MCF 10A (cell line): Measurements from ENCODE around the gene CASP10. TPM values are rescaled to one million over a fixed set of nuclear protein-coding genes. Genes with fewer than 3 reads are reported as not detected.

Experiments
- BruUV-seq: library from RNA; stranded (reverse); fragments of 400-500 nt; replicated peaks from 2 replicates; lab custom pipeline; 2021; lab: Mats Ljungman, UMichigan
- CTCF ChIA-PET: fragments of 300-600 bp; sonication (Branson Sonifier 250); formaldehyde crosslinking; extraction: SDS; loops from one replicate; lab custom pipeline; 2021; ENCODE audit warnings: antibody characterized with exemption, inconsistent platforms; lab: Yijun Ruan, JAX
- POLR2A ChIA-PET: fragments of 300-600, 350-650 bp; sonication (Branson Sonifier 250); formaldehyde crosslinking; extraction: SDS; loops from one replicate; lab custom pipeline; 2020; ENCODE audit warnings: antibody characterized with exemption, inconsistent platforms; lab: Yijun Ruan, JAX
- DNase-seq: peaks from one replicate; pipeline ENCODE4 v3.0.0-alpha.2; 2018; ENCODE audit not compliant: unreplicated experiment
- H3K27ac Mint-ChIP-seq: one replicate; pipeline ENCODE4 v1.8.0; 2022; ENCODE audit warnings: mild to moderate bottlenecking, low read depth, mixed read lengths; ENCODE audit not compliant: unreplicated experiment
- H3K27me3 Mint-ChIP-seq: one replicate; pipeline ENCODE4 v1.8.0; 2022; ENCODE audit warnings: mixed read lengths; ENCODE audit not compliant: insufficient read depth, unreplicated experiment
- H3K36me3 Mint-ChIP-seq: one replicate; pipeline ENCODE4 v1.8.0; 2022; ENCODE audit warnings: mild to moderate bottlenecking, moderate library complexity, mixed read lengths; ENCODE audit not compliant: insufficient read depth, unreplicated experiment
- H3K4me1 Mint-ChIP-seq: one replicate; pipeline ENCODE4 v1.8.0; 2022; ENCODE audit warnings: mixed read lengths; ENCODE audit not compliant: insufficient read depth, unreplicated experiment
- H3K4me3 Mint-ChIP-seq: one replicate; pipeline ENCODE4 v1.8.0; 2022; ENCODE audit warnings: mild to moderate bottlenecking, moderate library complexity, mixed read lengths; ENCODE audit not compliant: unreplicated experiment
- H3K9me3 Mint-ChIP-seq: one replicate; pipeline ENCODE4 v1.8.0; 2022; ENCODE audit warnings: mixed read lengths; ENCODE audit not compliant: unreplicated experiment
- intact Hi-C: fragments of 100-400 bp; cut with micrococcal nuclease; formaldehyde crosslinking; loops from 2 replicates; pipeline ENCODE4 v1.14.1; 2022
- total RNA-seq: library from RNA; stranded (reverse); gene quantifications from 2 replicates; pipeline ENCODE4 v1.2.3, GENCODE V29; 2022
- TF ChIP-seq, protein P1 (sequence below): fragments of 200-600 bp; IDR thresholded peaks from one replicate; pipeline ENCODE4 v1.8.0; 2022; ENCODE audit warnings: antibody characterized with exemption, mild to moderate bottlenecking; ENCODE audit not compliant: unreplicated experiment

The CASP10 gene
- total RNA-seq, 1 experiment from 2014 or later: 0.19 TPM

DNA sequence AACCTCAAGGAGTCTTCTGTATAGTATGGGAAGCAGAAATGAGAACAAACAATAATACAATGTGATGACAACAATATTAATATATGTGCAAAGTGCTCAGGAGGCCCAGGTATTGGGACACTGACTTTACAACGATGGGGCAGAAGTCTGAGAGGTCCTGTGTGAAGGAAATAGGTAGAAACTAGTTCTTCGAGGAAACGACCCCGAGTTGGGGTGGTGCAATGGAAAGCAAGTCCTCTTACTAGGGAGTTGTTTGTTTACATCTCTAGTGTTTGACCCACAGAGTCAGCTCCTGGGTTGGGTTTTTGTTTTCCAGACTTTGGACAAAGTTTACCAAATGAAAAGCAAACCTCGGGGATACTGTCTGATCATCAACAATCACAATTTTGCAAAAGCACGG is 93.6 kb downstream of the CASP10 start:
- ChIA-PET CTCF (interaction anchor here (1.0 kb wide), 1 partner anchor 9 kb away, joined by 3 read pairs; no protein-coding TSS in a partner anchor), POLR2A (interaction anchor here (0.6 to 1.6 kb wide), 2 partner anchors 44 to 160 kb away, joined by 3 read pairs; partner anchors contain the start of gene CFLAR)
- no peaks in the 10 kb centered on the region for H3K9me3 Mint-ChIP-seq

More for the DNA sequence above, 93.6 kb downstream of the CASP10 start:
- H3K36me3 Mint-ChIP-seq: peaks cover 85% of the 10 kb centered on the region
- TF ChIP-seq, protein P1, sequence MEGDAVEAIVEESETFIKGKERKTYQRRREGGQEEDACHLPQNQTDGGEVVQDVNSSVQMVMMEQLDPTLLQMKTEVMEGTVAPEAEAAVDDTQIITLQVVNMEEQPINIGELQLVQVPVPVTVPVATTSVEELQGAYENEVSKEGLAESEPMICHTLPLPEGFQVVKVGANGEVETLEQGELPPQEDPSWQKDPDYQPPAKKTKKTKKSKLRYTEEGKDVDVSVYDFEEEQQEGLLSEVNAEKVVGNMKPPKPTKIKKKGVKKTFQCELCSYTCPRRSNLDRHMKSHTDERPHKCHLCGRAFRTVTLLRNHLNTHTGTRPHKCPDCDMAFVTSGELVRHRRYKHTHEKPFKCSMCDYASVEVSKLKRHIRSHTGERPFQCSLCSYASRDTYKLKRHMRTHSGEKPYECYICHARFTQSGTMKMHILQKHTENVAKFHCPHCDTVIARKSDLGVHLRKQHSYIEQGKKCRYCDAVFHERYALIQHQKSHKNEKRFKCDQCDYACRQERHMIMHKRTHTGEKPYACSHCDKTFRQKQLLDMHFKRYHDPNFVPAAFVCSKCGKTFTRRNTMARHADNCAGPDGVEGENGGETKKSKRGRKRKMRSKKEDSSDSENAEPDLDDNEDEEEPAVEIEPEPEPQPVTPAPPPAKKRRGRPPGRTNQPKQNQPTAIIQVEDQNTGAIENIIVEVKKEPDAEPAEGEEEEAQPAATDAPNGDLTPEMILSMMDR: no peak
- intact Hi-C loops: no loop called here
- H3K4me3 Mint-ChIP-seq: no peak overlapping the region
- DNase-seq: no peak
- no TSS peak for BruUV-seq
- H3K4me1 Mint-ChIP-seq: no peaks in the 10 kb centered on the region
- no peak overlapping the region for H3K27ac Mint-ChIP-seq
- H3K27me3 Mint-ChIP-seq: no peaks in the 10 kb centered on the region

Other genes with a start within 250 kb of the CASP10 start
- gene ORC2, start 219.5 kb upstream of the CASP10 start, total RNA-seq: 51.5 and 54.4 TPM in 2 replicates
- gene HYCC2, start 111.5 kb upstream of the CASP10 start, total RNA-seq: 13.7 and 13.9 TPM in 2 replicates
- 78.0 and 94.9 TPM in 2 replicates for gene NDUFB3, start 111.1 kb upstream of the CASP10 start, total RNA-seq
- gene CFLAR, start 67.0 kb upstream of the CASP10 start, total RNA-seq: 69.2 and 70.1 TPM in 2 replicates
- gene CASP8, start 77.4 kb downstream of the CASP10 start, total RNA-seq: 32.8 and 35.2 TPM in 2 replicates
- gene FLACC1, start 174.2 kb downstream of the CASP10 start, total RNA-seq: 0.74 and 1.1 TPM in 2 replicates